NCI-H748 (cell line): ENCODE measurements around the gene SCAANT1.
A peak's percentile ranks its signal among the peaks of the same experiment; 100 is the strongest.

Experiments used
- DNase-seq: peaks from one replicate; lab custom pipeline; 2025; ENCODE audit not compliant: unreplicated experiment; lab: John Stamatoyannopoulos, UW

The SCAANT1 gene

DNA sequence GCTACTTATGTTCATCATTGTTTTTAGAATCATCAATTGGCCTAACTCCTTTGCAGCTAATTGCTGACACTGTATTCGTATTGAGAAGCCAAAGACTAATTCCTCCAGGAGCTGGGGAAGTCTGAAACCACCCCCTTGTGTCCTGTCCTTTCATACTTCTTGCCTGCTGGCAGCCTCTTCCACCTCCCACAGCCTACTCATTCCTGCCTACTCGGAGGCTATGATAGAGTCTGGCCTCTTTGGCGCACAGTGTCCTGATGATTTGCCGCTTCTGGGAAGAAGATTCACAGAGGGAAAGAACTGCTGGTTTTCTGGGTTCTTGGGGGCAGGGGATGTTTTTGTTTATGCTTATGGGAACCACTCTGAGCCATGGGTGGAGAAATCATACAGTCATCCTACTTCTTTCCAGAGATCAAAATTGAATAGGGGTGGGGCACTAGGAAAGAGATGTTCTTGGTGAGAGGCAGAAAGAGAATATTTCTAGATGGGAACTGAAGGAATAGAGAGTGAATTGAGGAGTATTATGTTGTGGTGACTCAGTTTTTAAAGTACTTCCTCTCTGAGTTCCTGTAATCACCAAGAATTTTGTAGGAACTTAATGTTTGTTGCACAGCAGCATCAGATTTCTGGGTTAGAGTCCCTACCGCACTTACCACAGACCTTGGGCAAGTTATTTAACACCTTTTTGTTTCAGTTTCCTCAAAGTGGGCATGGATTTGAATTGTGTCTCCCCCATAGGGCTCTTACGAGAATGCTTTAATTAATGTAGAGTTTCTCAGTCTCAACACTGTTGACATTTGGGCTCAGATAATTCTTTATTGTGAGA lies 22.1 kb upstream of the SCAANT1 start:
- no peak for DNase-seq

DNA sequence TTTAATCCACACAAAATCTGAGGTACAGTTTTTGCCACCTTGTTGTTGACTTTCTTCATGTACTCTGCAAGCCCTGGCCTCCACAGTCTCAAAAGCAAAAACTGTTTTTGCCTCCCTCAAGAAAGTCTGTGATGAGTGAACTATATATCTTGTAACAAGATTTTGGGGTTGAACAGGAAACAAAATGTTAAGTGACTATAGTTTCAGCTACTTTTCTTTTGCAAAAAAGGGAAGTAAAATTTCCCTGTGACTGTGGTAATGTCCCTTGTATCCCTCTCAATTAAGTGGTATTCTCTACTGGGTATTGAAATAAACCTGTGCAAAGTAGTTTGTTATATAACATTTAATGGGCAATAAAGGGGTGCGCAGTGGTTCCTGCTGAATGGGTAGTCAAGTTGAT lies 21.3 kb upstream of the SCAANT1 start:
- DNase-seq, result no peak

- DNase-seq, result no peak
Observed at GRCh38 chr3:63932509-63933212, 20.5 kb upstream of the SCAANT1 start.

DNA sequence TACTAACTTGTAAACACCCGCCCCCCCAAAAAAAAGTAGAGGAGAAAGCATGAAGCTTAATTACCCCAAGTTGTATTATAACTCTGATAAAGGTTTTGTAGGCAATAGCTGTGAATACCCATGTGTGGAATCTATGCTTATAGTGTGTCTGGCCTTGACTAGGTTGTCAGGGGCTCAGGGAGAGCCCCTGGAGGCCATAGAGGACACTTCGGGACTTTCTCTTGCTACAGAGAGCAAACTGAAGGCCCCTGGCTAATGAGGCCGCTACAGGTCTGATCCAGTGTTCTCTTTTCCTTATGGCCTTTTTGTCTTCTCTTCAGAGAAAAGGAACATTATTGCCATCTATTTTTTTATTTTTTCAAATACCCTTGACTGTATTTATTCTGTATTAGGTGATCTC lies 19.1 kb upstream of the SCAANT1 start:
- DNase-seq, result no peak

- DNase-seq, result peak; percentile 48
Observed at GRCh38 chr3:63927422-63928280, 15.5 kb upstream of the SCAANT1 start.

DNA sequence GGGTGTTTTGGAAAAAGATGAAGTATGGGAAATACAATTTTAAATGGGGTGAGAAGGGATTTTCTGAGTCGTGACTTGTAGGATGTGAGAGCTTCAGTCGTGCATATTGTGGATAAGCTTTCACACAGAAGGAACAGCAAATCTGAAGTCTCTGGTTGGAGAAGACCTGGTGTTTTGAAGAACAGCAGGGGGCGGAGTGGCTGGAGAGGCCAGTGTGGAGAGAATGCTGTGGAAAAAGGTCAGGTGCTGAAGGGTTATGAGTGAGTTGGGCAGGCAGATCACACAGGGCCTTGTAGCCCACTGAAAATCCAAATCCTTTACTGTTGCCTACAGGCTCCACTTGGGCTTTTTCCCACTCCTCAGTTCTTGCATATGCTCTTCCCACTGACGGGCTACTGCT lies 14.1 kb upstream of the SCAANT1 start:
- DNase-seq, result no peak

DNA sequence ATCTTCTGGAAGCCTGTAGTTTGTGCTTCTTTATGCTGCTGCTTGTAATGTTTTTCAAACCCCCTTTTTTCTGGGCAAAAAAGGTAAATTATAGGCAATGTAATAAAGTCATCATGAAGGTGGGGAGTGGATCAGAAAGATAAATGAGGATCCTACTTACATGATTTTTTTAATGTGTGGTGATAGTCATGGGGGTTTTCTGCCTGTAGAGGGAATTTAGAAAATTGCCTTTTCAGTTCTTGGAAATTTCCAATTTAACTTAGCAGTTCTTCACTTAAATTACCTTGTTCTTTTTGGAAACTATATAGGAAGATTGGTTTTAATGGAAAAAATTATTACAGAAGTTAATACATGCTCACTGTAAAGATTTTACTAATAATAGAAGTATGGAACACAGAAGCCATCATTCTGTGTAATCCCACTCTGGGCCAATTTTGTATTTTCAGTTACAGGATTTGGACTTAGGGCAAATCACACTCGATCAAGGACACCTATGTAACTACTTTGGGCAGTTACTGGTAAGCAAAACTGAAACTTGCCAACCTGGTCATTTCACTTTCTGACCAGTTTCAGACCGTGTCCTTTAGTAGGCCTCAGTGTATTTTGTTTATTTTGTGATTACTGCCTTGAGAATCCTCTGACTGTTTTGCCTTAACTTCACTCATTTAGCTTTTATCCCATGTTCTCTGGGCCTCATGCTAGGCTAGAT lies 10.5 kb upstream of the SCAANT1 start:
- no peak for DNase-seq

DNA sequence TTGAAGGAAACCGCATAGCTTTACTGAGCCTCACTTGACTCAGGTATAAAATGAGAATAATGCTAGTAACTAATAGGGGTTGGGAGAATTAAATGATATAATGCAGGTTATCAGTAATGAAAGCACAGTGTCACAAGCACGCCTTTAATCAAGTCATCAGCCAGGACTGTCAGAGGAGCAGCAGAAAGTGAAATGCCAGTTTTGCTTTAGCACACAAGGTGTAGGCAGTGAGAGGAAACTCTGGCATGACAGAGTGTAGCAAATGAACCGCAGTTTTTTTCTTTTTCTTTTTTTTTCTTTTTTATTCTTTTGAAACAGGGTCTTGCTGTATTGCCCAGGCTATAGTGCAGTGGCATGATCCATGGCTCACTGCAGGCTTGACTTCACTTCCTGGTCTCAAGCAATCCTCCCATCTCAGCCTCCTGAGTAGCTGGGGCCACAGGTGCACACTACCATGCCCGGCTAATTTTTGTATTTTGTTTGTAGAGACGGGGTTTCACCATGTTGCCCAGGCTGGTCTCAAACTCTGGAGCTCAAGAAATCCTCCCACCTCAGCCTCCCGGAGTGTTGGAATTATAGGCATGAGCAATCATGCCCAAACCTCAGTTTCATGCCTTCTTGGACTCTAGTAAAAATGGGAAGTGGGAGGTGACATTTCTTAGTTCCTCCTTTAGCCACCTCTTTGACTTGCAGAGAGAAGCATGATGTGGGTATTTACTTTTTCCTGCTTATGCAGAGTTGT lies 9.7 kb upstream of the SCAANT1 start:
- no peak for DNase-seq

DNA sequence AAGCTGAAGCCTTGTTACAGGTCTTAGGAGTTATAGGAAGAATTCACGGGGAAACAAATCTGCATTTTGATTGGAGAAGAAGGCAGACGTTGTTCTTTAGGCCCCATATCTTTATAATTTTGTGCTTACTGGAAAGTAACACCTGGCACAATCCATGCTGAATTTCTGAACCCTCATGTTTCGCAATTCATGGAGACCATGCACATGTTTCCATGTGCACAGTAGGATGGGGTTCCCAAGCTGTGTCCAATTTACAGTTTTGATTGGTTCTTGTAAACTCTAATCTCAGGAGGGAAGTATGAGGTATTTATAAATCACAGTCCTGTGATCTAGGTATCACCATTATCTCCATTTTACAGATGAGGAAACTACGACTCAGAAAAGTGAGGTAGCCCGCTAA lies 7.8 kb upstream of the SCAANT1 start:
- DNase-seq, result no peak

DNA sequence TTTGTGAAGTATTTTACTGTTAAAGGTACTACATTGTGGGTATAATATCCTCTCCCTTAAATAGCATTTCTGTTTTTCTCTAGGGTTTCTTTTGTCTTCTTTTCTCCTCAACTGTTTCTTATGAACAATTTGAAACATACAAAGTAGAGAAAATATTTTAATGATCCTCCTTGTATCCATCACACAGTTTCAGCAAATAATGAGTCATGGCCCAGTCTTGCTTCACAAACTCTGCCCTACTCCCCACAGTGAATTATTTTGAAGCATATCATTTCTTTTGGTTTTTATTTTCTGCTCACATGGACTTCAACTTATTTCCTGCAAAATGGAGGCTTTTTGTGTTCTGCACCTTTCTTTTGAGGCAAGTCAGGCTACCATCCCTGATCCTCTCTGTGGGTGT lies 6.1 kb upstream of the SCAANT1 start:
- no peak for DNase-seq

DNA sequence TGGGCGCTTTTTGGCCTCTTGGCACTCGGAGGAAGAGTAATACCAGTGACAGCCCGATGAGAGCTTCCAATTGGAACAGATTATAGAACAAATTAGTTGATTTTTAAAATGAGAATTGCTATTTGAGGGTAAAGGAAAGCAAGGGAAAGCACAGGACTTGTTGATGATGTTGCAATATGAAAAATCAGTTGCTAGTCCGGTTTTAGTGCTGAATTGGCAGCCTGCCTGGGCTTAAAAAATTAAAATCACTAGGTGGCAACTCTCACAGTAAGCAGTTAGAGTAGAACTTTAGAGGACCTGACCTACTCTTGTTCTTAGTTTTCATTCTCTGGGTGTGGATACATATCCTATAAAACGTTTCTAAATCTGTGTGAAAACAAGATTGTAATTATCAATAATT lies 2.1 kb upstream of the SCAANT1 start:
- DNase-seq, result no peak

DNA sequence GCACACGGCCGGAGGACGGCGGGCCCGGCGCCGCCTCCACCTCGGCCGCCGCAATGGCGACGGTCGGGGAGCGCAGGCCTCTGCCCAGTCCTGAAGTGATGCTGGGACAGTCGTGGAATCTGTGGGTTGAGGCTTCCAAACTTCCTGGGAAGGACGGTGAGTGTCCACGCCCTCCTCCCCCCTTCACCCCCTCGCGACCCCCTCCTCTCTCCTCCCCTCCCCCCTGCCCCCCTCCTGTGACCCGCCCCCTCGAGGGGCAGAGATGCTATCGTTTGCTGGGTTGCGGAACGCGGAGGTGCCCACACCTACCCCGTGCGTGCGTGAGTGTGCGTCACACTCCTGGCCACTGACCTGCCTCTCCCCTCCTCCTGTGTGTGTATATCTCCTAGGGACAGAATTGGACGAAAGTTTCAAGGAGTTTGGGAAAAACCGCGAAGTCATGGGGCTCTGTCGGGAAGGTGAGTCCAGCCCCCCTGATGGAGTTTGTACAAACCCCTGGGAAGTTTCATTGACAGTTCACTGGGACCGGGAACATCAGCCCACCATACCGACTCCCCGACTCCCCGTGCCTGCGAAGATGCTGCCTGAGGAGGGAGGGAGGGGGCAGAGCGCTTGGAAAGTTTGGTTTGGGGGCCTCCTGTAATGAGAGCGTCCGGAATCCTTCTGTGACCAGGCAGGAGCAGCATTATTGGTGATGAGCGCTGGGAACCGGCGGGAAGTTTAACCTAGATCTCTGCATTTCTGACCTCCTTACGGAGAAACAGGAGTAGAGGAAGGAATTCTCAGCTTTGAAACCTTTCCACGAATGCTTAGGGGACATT lies 795 bp upstream of the SCAANT1 start:
- peak; percentile 60 for DNase-seq

DNA sequence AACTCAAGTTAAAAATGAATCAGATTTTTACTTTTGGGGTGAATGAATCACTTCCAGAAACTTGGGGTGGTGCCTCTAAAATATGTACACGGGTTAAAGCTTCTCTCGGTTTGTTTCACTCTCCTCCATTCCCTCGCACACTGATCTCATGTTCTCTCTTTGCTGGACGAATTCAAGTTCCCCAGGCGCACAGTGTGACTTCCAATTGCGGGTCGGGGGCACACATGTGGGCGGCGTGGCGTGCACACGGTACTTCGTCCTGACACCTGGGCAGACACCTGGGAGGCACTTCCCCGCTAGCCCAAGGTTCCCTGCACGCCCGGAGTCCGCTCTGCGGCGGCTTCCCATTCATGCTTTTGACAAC lies 692 bp downstream of the SCAANT1 start:
- no peak for DNase-seq

DNA sequence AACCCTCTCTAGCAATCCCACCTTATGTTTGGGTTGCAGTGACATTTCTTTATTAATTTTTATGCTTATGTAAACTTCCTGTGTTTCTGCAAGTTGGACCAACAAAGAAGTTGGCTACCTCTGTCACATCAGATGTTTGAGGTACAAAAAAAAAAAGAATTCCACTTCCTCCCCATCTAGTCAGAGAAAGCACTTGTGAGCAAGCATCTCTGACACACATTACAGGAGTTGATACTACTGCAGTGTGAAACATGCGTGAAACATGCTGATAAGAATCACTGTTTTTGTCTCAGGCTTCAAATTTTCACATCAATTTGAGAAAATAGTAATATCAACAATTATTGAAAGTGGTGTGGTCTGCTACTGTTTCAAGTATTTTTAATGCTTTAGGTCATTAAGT lies 1.3 kb downstream of the SCAANT1 start:
- no peak for DNase-seq

GRCh38 chr3:63910001-63910400 lies 2.2 kb downstream of the SCAANT1 start:
- DNase-seq, result no peak

DNA sequence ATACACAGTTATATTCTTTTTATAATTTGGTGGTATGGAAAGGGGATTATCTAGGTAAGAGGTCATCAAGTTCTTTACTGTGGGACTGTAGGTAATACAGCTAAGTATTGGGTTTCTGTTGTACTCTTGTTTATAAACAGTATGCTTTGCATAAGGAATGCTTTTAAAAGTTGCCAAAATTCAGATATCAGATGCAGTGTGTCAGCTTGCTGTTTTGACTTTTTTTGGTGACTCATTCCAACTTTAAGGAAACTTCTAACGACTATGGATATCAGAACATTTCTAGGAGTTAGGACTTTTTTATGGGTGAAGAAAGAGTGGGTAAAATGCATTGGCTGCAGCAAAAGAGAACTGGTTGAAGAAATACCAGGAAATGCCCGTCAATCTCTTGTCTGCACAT lies 2.8 kb downstream of the SCAANT1 start:
- DNase-seq, result no peak

DNA sequence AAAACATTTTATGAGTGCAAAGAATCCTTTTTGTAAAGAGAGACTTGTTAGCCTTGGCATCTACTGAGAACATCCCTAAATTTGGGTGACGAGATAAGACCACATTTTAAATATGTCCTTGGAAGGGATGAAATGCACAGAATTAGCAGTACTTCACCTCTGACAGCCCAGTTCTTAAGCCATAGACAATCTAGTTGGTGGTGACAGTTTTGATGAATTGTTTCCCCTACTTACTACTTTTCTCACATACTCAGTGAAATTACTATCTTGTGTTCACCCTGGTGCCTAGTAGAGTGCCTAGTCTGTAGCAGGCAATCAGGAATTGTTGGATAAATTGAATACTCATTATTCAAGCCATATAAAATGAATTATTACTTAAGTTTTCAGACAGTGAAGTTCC lies 3.4 kb downstream of the SCAANT1 start:
- no peak for DNase-seq

- peak; percentile 4 for DNase-seq
Observed at GRCh38 chr3:63908081-63908736, 4.0 kb downstream of the SCAANT1 start.
